ENCODE data around the gene MAB21L4. TPM values are rescaled to one million over a fixed set of nuclear protein-coding genes. Genes with fewer than 3 reads are reported as not detected.
A peak's percentile ranks its signal among the peaks of the same experiment; 100 is the strongest.

The MAB21L4 gene
- total RNA-seq, 1 donor = not detected

DNA sequence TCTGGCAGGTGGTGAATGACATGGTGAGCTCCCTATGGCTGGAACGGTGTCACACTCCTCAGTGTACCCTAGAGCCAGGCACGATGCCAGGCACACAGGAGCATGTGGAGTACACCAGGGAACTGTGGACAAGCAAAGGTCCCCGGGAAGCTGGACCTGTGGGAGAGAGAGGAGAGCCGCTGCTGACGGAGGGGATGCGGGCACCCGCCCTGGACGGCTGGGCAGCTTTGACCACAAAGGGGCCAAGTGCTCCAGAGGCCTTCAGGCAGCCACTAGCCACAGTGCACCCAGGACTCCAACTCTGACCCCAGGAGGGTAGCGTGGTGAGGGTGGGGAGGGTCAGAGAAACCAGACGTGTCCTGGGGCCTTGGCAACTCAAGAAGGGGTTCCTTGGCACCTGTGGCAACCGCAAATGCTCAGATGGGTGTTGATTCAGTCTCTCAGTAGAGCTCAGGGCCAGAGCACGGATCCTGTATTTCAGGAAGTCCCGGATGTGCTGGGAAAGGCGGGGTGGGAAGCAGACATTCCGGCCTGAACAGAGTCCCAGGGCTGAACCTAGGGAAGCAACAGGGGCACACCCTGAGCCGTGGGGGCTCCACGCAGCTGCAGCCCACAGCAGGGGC is 2.3 kb upstream of the MAB21L4 start:
- no peak for DNase-seq (ENCODE audit: low read depth in 2 of 3, low spot score in 2 of 3)

DNA sequence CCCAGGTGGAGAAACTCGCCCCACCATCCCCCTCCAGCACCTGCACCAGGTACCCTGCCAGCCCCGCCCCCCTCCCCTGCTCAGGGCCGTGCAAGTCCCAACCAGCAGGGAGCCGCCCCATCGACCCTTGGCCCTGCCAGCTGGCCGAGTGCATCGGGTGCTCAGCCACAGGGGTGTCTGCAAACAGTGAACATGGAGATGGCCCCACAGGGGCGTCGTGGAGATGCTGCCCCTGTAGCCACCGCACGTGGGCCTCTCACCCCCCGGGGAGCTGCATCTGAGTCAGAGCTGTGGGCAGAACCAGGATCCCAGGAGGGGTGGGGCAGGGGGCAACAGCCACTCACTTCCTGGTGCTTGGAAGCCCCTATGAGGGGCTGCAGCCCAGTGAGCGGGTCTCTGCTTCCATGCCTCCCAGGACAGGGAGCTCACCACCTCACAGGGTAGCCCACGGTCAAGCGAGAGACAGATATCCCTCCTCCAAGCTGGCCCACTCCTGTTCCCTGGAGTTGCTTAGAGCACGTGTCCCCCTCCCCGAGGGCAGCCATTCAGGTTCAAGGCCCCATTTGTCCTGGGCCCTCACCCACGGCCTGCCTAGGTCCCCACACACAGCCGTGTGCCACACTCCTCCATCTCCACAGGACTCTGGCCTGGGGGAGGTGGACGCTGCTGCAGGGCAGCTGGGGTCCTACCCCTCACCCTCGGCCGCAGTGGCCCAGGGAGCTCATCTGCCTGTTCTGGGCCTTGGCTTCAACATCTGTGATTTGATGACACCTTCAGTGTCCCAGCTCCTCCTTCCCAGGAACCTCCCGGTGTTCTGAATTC is 1.1 kb upstream of the MAB21L4 start:
- DNase-seq (ENCODE audit: low read depth in 2 of 3, low spot score in 2 of 3) = no peak

DNA sequence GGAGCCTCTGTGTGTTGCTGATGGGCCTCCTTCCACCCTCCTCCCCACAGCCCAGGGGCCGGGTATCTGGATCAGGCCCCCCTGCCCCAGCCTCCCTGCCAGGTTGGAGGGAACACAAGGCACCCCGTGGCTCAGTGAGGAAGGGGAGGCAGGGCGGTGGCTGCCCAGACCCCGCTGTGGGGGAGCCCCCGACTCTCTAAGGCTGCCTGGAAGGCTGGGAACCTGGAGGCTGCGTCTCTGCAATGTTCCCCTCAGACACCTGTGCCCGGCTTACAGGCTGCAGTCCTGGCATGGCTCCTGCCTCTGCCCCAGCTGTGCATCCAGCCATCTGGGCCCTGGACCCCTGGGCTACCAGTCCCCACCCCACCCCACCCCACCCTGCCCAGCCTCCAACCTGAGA is 438 bp upstream of the MAB21L4 start:
- DNase-seq (ENCODE audit: low read depth in 2 of 3, low spot score in 2 of 3) = no peak

DNA sequence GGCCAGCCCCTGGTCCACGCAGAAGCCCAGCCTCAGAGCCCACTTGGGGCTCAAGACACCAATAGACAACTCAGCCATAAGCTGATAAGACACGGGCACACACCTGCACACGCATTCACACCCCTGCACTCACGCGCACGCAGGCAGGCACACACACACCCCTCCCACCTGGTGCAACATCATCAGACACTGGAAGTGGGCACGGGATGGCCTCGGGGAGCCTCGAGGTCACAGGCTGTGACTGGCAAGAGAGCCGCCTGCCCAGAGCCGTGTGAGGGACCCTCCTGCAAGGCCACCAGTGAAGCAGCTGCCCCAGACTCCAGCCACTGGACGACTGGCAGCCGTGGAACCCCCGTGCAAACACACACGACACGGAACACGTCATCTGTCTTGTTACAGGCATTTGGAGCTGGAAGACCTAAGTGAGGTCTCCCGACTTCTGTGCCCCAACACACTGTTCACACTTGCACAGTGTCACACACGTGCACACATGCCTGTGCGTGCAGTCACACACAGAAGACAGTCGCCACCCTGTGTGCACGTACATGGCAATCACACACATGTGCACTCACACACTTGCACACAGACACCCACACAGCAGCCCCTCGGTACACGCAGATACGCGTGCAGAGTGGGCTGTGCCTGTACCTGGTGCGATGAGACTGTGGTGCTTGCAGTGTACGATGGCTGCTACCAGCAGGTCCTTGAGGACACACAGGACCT is 959 bp downstream of the MAB21L4 start:
- no peak for DNase-seq (ENCODE audit: low read depth in 2 of 3, low spot score in 2 of 3)

DNA sequence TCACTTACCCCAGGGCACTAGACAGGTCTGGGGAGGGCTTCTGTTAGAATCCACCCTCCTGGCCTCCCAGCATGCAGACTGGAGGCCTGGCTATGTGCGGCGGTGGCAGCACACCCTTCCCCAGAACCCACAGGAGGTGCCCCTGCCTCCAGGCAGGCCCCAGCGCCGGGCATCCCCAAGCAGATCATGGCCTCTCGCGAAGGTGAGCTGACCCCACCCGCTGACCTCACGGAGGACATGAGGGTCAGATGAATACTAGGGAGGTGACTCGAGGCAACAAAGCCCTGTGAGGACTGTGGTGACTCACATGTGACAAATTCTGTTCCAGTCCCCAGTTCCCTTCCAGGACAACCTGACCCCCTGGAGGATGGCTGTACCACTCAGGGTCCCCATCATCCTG is 1.9 kb downstream of the MAB21L4 start:
- DNase-seq (ENCODE audit: low read depth in 2 of 3, low spot score in 2 of 3) = no peak

DNA sequence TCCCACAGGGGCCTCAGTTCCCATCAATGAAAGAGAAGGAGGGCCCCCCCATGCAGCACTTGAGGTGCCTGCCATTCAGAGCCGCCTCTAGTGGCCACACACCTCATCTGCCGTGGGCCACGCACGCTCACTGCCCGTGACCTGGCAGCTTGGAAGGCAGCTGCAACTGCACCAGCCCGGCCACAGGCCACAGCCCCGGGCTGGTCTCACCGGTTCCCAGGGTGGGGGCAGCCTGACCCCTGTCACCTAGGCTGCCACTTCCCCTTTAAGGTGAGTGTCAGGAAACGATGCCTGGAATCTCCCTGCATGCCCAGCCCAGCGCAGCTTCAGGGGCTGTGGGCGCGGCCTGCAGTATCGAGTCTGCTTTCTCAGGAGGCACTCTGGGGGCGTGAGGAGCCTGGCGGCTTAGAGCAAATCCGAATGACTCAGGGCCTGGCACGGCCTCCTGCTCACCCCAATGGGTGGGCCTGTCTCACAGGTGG is 2.6 kb downstream of the MAB21L4 start:
- DNase-seq (ENCODE audit: low read depth in 2 of 3, low spot score in 2 of 3) = peak in 2 of 3 donors; percentile 29 to 76

DNA sequence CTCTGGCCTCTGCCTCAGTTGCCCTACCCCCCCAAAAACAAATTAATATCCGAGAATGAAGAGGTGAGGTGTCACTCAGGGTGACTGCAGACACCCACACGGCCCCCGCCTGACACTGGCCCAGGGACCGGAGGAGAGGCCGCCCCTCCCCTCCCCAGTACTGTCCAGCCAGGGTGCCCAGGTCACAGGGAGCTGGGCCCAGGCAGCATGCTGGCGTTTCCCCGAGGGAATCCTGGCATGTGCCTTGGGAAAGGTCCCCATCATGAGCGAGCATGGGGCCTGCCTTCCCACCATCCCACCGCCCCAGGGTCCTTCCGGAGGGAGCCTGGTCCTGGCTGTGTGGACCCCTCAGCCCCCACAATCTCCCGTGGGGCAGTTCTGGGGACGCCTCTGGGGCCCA is 3.0 kb downstream of the MAB21L4 start:
- no peak for DNase-seq (ENCODE audit: low read depth in 2 of 3, low spot score in 2 of 3)

DNA sequence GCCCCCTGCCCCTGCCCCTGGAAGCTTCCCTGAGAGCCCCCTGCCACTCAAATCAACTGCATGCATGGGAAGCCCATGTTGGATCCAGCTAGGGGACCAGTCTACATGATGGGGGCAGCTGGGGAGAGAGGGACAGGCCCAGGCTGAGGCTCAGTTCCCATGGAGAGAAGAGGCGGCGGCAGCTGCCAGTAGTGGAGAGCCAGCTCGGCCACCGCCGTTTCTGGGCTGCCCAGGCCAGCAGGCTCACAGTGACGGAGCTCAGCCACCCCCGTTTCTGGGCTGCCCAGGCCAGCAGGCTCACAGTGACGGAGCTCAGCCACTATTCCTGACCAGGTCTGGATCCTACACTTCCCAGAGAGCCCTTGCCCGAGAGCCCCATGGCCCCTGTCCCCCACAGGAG is 3.6 kb downstream of the MAB21L4 start:
- no peak for DNase-seq (ENCODE audit: low read depth in 2 of 3, low spot score in 2 of 3)

DNA sequence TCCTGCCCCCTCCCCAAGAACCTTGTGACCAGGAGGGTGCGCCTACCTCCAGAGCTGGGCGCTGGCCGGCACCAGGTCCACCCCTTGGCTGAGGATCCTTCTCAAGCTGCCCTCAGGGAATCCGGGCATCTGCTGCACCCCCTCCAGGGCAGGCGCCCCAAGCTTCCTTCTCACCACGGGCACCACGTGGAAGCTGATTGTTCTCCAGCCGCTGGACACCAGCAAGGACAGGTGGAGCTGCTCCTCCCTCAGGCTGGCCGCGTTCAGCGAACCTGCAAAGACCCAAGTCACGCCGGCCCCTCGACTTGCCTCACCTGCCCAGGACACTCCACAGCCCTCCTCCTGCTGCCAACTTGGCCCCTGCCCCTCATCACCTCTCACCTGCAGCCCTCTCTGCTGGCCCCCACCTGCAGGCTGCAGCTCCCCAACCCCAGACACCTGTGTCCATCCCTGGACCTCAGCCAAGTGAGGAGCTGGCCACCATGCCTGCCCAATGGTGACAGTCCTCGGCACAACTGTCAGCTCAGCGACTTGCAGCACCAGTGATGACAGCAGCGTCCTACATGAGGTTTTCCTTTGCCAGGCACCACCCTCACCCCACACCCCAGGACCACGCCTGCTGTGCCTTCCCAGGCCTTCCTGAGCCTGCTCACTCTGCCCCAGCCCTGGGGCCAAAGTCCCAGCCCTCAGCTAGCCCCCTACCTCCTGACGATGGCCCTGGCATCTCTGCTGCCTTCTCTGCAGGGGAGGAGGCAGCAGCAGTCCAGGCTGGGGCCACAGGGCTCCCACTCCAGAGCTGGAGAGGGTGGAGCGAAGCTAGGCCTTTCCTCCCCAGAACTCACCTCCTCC is 4.2 kb downstream of the MAB21L4 start:
- DNase-seq (ENCODE audit: low read depth in 2 of 3, low spot score in 2 of 3) = no peak

DNA sequence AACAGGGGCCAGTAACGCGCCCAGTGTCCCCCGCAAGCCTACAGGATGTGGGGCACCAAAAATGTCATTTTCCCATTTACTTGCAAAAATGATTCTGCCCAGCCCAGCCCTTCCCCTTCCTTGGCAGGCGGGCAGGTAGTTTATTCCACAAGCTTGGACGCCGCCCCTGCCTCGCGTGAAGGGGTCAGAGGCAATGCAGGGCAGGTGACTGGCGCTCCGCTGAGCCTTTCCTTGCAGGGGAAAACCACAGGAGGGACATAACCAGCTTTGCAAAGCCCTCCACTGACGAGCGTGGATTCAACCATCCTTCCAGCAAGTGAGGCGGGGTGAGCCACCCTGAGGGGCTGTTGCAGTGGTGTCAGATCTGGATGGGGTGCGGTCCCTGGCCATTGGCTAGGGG is 5.3 kb downstream of the MAB21L4 start:
- no peak for DNase-seq (ENCODE audit: low read depth in 2 of 3, low spot score in 2 of 3)

DNA sequence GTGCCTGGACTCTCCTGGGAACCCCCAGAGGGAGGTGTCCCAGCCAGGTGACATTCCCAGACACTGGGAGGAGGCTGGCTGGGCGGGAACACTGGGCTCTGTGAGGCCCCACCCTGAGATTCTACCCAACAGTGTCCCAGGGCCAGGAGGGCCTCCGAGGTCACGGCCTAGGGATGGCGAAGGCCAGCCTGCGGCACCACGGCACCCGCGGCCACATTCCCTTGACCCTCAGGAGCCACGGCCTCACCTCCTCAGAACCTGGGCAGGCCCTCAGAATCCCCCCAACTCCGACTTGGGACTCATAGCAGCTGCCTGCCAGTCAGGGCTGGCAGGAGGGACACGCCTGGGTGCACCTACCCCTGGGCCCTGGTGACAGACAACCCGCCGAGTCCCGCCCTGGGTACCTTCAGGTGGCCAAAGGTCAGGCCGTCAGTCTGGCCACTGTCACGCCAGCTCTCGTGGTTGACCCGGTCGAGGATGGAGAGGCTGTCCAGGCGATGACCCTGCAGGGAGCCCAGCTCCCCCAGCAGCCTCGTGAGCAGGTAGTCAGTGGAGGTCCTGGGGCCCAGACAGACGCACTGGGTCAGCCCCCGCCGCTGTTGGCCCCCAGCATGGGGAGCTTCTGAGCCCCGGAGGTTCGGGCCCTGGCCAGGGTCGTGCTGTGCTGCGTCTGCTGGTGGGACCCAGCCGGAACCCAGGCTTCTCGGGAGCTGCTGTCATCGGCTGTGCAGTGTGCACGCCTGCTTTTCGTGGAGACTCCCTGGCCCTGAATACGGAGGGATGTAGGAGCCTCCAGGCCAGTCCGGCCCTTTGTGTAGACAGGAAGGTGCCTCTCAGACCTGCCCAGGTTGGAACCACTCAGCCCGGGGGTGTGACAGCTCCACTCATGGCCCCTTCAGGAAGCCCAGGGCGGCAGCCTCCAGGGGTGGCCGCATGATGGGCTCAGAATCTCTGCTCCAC is 6.1 kb downstream of the MAB21L4 start:
- DNase-seq (ENCODE audit: low read depth in 2 of 3, low spot score in 2 of 3) = no peak

DNA sequence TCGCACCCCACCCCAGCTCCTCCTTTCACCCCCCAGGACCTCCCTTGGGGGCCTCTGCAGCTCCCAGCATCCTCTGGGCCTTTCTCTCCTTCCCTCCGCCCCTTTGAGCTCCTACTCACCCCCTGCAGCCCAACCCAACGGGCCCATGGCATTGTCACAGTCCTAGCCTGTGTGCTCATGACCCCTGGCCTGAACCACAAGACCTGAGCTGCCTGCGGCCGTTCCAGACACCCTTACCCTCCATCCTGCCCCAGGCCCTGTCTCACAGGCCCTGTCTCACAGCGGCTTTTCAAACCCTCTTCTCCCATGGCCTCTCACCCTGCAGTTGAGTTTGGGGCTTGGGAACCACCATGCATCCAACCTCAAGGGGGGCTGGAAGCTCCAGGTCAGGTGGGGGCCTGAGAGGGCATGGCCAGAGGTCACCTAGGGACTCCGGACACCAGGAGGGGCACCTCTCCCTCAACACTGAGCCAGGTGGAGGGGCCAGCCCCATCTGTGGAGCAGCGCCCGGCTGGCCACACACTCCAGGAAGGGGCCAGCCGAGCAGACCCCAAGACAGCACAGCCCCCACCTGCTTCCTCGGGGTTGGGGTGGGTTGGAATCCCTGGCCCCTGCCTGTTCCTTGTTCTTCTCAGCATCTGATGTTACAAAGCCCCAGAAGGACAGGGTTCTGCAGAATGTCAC is 6.9 kb downstream of the MAB21L4 start:
- no peak for DNase-seq (ENCODE audit: low read depth in 2 of 3, low spot score in 2 of 3)

DNA sequence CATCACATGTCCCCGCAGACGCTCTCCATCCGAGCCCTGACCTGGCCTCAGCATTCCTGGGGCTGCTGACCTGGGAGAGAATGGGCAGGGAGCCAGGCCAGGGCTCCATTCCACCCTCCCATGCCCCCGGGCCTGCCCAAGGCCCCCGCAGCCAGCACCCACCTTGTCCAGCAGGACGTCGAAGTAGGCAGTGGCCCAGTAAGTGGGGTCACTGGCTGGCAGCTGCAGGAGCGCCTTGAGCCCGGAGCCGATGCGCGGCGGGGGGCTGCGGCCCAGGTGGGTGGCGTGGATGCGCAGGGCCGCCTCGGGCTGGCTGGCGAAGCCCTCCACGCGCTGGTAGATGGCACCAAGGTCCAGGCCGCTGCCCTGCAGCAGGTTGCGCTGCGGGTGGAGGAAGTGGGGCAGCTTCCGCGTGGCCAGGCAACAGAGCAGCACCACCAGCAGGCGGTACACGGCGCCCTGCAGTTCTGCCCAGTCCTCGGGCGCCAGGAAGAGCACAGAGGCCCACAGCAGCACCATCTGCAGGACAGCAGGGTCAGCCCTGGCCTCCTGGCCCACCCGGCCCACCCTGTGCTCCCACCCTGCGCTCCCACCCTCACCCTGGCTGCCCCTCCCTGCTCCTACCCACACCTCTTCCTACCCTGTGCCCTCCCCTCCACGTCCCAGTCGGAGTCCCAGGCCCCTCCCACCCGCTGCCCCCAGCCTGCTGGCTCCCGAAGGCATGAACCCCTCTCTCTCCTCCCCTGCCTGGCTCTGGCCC is 7.6 kb downstream of the MAB21L4 start:
- no peak for DNase-seq (ENCODE audit: low read depth in 2 of 3, low spot score in 2 of 3)

DNA sequence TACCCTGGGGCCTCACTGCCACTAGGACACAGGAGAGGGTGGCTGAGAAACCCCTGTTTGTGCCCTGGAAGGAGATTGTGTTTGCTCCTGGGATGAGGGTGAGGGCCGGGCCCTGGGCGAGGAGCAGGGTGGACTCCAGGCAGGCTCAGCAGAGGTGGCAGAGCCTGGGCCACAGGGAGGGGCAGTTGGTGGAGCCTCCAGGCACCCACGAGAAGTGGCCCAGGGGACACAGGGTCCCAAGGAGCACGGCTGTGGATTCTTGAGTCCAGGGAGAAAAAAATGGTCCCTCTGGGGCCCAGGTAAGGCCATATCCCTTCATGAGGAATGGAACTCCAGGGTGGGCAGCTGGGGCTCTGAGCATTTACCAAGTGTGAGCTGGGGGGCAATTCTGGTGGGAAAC is 8.3 kb downstream of the MAB21L4 start:
- DNase-seq (ENCODE audit: low read depth in 2 of 3, low spot score in 2 of 3) = no peak

DNA sequence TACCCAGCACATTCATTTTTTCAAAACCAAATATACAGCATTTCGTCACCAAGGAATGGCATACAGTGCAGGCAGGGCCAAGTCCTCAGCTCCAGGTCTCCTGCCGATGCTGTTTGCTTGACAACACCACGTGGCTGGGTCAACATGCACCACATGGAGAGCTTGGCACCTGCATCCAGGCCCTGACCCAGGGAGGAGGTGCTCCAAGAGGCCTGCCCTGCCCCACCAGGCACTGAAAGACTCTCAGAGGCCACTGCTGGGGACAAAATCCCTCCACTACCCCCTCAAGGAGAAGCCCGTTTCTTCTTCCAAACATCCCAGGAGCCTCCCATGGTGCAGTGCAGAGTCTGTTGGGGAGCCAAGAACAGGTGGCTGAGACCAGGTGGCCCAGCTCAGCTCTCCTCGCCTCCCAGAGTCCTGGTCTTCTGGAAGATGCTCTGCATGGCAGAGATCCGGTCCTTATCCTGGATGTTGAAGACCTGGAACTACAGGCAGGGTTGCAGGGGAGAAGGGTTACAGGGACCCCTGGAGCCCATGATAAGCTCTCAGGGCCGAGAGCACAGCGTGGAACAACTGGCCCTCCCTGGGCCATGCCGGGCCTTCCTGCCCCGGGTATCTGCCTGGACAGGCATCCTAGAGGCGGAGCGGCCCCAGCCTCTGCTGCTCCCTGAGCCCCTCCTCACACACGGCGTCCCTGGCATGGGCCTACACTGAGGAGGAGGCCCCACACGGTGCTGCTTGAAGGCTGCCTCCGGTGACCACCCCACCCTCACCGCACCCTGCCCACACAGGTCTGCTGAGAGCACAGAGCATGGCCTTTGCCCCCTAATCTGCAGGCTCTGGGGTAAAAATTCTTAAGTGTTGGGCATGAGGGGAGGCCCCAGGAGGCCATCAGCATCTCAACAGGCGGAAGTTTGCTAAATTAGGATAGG is 9.0 kb downstream of the MAB21L4 start:
- DNase-seq (ENCODE audit: low read depth in 2 of 3, low spot score in 2 of 3) = no peak

DNA sequence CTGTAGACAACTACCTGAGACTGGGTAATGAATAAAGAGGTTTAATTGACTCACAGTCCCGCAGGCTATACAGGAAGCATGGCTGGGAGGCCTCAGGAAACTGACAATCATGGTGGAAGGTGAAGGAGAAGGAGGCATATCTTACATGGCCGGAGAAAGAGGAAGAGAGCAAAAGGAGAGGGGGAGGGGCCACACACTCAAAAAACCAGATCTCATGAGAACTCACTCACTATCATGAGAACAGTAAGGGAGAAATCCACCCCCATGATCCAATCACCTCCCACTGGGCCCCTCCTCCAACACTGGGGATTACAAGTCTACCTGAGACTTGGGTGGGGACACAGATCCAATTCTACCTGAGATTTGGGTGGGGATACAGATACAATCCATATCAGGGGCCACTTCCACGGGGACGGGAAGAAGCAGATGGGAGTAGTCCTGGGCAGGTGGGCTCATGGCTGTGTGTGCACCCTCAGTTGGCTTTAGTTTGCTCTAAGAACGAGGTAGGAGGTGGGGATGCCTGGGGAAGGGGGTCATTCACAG is 9.9 kb downstream of the MAB21L4 start:
- DNase-seq (ENCODE audit: low read depth in 2 of 3, low spot score in 2 of 3) = peak in 2 of 3 donors; percentile 22 to 63

DNA sequence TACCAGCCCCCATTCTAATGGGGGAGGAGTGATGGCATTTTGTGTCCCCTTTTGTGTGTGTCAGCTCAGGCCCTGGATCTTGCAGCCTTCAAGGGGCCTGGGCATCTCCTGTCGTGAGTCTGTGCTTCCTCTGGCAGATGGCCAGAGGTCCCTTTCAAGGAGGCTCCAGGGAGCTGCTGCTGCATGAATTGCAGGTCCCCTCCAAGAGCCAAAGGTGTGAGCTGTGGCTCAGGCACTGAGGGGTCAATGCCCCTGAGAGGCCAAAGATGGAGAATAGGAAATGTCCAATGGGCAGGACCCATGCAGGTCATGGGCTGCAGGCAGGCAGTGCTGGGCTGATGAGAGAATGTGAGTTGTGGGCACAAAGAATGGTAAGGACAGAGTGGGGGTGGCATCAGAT is 10.4 kb downstream of the MAB21L4 start:
- no peak for DNase-seq (ENCODE audit: low read depth in 2 of 3, low spot score in 2 of 3)
